Amniotic epithelial cell (primary cell): ENCODE measurements around the gene DDI1.

Experiments
- DNase-seq: peaks from one replicate; pipeline ENCODE4 v3.0.0-alpha.2; 2010; ENCODE audit warnings: low read depth

DDI1 gene

DNA sequence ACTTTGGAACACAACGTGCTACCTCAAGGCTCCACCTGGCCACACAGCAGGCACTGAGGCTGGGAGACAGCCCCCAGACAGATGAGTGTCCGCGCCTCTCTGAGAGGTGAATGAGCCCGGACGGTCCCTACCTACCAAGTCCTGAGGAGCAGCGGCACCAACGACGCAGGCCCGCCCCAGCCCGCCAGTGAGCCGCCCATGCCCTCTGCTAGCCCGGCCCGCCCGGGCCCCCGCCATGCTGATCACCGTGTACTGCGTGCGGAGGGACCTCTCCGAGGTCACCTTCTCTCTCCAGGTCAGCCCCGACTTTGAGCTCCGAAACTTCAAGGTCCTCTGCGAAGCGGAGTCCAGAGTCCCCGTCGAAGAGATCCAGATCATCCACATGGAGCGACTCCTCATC lies at the start of gene DDI1:
Gene DDI1 (plus strand): TSS at position 53 of the 400 bp plus-strand sequence. CDS start 183 bp downstream, at position 236.
- DNase-seq: no peak

DNA sequence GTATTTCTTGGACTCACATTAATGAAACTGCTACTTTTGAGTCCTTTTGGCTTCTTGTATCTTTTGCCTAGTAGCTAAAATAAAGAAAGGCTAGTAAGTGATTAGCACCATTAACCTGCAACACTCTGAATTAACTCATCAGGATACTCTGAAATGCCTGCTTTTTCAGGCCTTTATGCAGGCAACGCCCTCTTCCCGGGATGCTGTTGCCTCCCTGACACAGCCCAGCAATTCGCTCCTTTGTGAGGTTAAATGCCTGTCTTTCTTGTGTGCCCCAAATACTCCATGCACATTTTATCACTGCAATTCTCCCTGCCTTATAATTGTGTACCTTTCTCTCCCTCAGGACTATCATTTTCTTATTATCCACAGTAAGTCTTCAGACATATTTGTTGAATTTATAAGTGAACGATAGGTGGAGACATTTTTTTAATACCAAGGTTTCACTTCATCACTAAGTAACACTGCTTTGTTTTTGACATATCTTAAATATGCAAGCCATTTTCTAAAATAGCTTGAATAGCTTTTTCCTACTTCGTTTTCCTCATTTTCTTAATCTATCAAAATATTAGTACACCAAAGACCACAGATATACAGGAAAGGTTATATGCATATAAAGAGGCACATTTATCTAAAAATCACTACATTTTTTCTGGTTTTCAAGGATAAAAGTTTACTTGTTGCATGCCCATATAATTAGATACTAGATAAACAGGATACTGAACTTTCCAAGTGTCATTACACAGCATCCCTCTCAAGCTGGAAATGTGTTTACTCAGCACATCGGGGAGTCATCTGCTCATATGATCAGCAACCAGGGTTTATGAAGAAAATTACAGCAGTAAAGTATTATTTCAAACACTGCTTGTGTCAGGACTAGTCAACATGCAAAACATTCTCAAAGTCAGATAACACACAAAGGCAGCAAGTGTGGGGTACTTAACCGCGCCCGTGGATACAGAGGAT lies 48.5 kb upstream of the DDI1 start:
- peak; percentile 66 for DNase-seq

DNA sequence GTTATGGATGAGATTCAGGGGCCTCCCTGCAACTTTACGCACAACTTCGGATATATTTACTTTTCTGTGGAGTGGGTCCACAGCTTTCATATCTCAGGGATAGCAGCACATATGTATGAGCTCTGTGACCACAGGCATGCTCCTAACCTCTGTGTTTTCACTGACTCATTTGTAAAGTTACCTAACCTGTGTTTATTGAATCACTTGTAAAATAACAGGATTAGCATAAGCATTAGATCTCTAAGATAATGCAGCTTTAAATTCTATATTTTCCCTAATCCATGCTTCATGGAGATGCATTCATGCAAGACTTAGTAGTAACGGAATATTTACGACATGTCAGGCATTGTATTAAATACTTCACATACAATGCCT lies 47.9 kb upstream of the DDI1 start:
- DNase-seq: peak; percentile 92

DNA sequence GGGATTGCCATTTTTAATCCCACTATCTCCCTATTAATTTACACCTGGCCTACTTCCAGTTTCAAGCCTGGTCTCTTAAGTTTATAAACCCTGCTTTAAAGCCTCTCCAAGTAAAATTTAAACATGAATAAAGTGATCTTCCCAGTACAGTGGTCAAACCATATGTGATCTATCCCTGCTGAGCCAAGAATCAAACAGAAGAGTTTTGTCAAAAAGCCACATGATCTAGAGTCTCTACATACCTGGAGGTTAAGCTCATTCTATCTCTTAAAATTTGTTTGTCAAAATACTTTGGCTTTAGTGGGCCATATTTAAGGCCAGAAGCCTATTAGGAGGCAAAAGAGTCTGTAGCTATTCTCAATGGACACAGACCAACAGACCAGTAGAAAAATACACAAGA lies 42.9 kb upstream of the DDI1 start:
- no peak for DNase-seq

DNA sequence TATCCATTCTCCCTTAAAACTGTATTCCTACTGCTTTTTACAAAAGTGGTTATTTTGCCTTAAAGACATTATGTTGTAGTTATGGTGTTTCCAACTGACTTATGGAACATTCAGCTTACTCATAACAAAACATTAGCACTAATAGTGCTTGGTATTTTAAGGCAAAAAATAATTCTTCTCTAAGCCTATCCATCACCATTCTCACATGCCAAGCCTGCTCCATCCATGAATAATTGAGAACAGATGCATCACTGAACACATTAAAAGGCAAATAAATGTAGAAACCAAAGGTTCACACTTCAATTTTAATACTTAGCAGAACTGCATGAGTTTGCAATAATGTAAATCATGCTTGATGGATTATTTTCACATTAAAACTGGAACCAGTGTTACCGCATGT lies 42.3 kb upstream of the DDI1 start:
- DNase-seq: no peak

DNA sequence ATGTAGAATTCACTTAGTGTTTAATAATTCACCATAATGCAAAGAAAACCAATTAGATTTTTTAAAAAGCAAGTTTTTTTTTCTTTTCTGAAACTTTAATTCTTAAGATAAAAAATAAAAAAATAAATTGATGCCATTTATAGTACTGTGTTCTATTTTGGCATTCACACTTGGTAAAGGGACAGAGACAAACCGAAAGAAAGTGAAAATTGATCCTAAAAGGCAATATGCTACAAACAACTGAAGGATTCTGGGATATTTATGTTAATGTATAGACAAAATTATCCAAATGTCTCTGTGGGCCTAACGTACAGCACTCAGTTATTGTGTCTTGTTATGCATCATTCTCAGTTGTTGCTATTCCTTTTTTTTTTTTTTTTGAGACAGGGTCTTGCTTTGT lies 41.9 kb upstream of the DDI1 start:
- DNase-seq: no peak

DNA sequence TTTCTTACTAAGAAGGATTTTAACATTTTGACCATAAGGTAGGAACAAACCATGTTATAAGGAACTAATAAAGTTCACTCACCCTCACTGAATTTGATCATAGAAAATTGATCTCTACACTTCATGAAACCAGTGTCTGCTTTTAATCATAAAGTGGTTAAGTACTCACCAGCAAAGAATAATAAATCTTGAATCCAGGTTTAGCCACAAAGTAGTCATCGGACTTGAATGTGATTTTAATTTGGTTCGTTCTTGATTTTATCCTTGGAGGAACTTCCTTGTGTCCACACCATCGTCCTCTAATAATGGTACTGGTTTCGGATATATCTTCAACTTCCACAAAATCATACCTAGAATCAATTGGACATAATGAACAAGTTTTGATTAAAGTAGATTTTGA lies 40.5 kb upstream of the DDI1 start:
- no peak for DNase-seq

DNA sequence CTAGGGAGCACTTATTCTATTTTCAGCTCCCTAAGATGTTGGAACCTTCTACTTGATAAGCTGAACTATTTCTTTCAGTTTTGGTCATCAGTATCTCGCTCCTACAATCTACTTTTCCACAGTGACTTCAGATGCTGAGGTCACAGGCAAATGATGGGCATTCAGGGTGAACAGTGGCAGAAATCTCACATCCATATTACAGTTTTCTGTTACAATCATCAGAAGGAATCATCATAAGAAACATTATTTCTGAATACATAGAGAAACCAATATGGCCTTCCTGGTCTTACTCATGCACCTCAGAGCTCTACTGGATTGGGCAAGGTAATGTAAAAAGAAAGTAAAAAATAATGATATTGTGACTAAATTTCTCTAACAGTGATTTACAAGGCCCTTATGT lies 39.4 kb upstream of the DDI1 start:
- no peak for DNase-seq

DNA sequence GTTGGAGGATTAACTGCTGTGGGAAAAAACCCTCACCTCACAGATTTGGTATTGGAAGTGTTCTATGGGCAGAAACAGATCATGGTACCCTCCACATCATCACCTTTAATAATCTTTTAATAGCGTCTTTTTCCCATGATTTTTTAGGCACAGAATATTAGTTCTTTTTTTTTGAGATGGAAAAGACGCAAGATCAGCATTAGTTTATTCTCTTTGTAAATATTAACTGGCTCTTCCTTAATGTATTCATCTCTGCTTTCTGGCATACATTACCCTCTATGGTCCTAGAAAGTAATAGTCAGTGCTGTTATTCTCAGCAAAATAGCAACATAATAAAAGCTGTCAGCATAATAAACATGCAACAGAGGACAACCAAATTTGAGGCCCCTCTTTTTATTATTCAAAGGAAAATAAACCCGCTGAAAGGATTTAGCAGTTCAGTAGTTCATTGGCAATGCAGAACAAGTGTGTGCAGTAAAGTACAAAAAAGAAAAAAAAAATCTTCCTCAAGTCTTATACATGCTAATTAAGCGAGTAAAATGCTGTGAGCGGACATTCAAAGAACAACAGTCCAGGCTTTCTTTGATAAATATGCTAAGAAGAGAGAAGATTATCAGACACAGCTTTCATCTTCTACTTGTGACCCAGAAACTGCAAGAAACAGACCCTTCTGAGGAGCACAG lies 37.5 kb upstream of the DDI1 start:
- no peak for DNase-seq

DNA sequence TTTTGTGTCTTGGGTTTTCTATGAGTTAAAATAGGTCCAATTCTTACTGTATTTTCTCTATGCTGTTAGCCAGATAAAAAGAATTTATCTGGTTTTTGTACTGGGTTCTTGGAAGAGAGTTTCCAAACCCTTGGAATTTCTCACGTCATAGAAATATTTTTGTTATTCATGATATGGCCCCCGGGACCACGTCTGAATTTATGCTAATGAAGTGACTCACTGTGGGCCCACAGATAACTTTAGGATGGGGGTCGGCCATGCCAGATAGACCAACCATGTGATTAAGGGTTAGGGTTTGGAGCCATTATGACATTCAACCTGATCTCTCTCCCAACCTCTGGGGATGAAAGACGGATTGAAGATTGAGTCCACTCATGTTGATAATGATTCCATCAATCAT lies 35.6 kb upstream of the DDI1 start:
- DNase-seq: peak; percentile 75

DNA sequence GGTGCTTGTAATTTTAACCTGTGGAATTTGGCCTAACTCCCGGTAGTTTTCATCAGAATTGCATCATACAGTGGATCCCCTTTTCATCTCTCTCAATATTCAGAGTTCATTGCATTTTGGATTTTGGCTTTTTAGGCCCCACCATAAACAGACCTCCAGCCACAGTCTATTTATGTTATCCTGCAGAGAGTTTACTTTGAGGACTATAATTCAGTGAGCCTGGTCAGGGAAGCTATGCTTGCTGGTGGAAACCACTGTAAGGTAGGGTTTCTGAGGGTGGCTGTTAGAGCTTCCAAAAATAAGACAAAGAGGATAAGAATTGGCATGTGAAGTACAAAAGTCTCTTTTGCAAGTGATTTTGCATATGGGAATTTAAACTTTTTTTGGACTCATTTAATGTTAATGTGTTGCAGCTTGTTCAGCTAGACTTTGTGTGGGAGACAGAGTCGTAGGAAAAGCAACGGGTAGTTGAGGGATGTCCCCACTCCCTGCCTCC lies 34.8 kb upstream of the DDI1 start:
- peak; percentile 42 for DNase-seq

DNA sequence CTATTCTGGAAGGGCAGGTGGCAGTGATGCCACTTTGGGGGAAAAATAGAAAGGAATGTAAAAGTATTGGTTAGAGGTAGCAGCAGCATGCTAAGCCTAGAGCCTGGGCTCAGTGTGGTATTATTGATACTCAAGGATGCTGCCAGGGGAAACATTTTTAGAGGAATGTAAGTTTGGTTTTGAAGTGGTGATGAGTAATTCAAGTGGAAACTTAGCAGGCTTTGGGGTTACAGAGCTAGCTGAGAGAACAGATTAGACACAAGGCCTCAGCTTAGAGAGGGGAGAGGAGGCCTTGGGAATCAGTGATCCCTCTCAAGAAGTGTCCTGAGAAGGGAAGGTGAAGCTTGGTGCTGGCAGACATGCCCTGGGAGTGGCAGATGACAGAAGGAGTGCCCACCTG lies 32.9 kb upstream of the DDI1 start:
- DNase-seq: peak; percentile 72

DNA sequence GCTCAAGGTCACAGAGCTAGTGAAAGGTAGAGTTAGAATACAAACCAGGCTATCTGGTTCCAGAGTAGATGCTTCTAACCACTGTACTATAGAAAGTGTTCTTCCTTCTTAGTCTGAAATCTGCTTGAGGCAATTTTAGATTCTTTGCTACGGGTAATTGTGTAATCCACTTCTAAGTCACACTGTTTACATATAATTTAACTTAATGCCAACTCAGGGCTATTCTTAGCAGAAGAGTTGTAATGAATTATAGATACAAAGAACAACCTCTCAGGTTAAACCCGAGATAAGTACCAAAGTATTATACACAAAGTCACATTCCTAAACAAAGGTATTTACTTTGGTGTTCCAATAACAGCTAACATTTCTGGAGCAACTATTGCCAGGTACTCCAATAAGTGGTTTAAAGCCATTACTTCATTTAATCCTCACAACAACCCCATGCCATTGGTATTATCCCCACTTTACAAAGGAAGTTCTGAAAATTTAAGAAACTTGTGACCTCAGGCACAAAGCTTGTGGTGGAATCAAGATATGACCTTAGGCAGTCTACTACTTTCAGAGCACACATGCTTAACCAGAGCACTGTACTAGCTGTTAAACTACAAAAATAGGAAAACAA lies 31.1 kb upstream of the DDI1 start:
- DNase-seq: peak; percentile 75

DNA sequence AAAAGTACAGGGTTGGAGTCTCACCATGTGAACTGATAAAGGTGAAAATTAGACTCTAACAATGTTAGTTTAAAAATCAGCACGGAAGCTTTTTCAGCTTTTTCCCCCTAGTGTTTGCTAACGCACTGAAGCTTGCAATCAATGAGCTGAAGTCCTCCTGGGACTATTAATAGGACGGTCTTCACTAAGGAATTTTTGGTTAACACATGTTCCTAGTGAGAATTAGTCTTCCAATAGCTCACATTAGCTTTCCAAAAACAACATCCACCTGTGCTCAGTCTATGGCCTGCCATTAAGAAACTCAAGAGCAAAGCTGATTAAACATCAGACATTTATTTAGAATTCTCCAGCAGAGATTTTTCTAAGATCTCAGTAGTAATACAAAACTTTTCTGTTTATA lies 26.7 kb upstream of the DDI1 start:
- DNase-seq: no peak

DNA sequence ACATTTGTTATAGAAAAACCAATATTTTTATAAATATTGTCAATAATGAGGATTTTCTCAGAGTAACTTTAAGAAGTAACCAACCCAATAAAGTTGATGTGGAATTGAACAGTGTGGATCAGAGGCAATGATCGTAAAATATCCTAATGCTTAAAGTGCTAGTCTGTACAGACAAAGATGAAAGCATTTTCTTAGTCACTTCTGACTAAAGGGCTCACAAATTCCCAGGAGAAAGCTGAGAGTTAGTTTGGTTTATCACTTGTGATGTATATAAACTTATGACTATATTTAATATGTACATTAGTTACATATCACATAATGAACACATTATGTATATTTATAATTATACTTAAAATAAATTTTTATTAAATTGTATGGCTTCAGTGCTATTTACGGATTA lies 25.4 kb upstream of the DDI1 start:
- peak; percentile 20 for DNase-seq

DNA sequence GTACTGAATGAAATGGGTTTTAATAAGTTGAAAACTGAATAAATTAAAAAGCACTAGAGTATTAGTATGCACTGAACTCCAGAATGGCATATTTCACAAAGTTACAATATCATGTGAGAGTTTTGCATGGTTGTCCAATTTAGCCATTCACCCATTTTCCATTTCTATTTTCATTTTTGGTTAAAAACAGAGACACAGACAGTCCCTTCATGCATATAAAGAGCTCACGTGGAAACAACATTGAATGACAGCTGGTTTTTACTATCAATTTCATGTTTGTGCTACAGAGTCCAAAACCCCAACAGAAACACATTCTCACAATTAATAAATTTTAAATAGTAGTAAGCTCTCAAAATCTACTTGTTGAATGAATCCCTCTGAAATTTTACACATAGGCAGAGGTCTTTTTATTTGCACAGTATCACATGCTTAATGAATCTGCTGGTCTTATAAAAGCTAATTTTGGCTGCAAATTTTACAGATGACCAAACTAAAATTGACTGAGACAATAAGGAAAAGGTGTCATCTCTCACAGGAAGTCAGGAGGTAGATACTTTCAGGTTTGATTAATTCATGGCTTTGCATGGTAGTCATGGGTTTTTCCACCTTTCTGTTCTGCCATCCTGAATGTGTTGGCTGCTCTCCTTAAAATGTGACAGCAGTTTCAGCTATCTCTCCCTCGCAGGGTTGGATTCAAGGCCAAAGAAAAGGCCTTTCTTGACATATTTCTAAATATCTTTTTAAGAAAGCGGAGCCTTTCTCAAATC lies 20.6 kb upstream of the DDI1 start:
- no peak for DNase-seq

DNA sequence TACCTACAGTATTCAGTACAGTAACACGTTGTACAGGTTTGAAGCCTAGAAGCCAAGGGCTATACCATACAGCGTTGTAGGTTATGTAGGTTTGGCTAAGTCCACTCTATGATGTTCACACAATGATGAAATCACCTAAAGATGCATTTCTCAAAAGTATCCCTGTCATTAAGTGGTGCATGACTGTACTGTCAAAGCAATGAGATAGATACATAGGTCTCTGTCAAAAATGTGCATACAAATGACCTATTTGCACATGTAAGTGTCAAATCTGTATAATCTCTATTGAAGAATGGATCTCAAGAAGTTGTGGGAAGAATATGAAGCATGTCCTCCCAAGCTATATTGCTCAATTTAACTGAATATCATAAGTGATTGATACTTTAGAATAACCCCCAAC lies 11.9 kb upstream of the DDI1 start:
- DNase-seq: no peak

DNA sequence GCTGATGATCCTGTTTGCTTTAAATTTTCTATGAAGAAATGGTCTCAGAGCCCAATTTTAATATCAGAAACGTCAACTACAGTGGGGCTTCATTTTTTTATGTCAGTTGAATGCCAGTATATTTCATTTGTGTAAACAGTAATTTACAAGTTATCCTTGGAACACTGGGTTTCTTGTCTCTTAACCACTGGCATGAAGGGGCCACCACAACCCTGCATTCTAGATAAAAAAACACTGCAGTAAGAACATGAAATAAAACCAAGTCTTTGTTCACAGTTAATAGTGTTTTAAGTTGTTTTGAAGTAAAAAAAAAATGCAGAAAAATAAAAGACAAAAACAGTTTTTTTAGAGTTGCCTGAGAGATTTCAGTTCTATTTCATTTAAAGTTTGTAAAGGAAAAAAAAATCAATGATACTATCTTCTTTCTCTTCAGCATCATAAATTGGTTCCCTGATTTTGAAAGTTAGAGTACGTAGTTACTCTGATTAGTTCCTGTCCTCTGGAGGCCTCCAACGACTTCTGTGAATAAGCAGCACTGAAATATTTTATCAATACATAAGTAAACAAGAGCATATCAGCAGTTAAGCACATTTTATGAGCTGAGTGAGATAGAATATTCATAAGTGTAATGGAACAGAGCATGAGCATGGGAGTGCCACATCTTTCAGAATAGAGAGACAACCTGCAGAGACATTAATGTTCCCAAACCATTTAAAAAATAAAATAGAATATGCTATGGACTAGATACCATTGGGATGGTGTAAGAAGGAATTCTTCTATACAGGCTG lies 7.8 kb upstream of the DDI1 start:
- DNase-seq: peak; percentile 89

DNA sequence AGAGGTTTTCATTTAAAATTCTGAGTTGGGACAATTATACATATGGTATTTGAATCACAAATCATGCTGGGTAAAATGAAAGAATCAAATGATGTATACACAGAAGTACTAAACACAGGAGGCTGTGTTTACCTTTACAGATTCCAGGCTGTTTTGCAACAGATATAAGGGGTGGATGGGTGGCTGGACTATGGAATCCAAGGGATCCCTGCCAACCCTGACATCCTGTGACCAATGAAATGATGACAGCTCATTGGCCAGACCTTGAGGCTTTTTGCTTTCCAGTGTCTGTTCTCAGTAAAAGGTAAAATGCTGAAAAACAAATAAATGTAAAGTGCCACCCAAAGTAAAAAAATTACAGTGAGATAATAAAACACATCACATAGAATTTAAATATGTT lies 3.3 kb upstream of the DDI1 start:
- DNase-seq: peak; percentile 98

DNA sequence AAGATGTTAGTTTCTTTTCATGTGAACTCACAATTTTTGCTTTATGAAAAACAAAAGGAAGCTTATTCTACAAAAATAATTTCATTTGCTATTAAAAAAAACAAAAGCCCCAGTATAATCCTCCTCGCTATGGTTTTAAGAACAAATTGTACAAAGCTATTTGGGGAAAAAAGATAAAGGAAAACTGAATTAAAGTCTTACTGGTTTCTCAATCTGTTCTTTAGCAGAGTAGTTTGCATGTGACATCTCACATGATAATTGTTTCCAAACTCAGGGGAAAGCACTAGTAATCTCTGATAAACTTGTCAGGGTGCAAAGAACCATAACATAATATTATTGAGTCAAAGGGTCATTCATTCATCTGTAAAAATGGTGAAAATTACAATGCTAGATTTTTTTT lies 2.9 kb upstream of the DDI1 start:
- peak; percentile 90 for DNase-seq

DNA sequence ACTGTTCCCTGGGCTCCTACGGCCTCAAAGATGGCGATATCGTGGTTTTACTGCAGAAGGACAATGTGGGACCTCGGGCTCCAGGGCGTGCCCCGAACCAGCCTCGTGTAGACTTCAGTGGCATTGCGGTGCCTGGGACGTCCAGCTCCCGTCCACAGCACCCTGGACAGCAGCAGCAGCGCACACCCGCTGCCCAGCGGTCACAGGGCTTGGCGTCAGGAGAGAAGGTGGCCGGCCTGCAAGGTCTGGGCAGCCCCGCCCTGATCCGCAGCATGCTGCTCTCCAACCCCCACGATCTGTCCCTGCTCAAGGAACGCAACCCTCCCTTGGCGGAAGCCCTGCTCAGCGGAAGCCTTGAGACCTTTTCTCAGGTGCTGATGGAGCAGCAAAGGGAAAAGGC lies 555 bp downstream of the DDI1 start:
- DNase-seq: no peak
